ENCODE results near the gene USP40.
"Not testable (repeated sequence)": the region's sequence is repeated elsewhere in the genome, so short reads cannot be mapped to it uniquely, and the experiment has no call there.

The USP40 gene, protein sequence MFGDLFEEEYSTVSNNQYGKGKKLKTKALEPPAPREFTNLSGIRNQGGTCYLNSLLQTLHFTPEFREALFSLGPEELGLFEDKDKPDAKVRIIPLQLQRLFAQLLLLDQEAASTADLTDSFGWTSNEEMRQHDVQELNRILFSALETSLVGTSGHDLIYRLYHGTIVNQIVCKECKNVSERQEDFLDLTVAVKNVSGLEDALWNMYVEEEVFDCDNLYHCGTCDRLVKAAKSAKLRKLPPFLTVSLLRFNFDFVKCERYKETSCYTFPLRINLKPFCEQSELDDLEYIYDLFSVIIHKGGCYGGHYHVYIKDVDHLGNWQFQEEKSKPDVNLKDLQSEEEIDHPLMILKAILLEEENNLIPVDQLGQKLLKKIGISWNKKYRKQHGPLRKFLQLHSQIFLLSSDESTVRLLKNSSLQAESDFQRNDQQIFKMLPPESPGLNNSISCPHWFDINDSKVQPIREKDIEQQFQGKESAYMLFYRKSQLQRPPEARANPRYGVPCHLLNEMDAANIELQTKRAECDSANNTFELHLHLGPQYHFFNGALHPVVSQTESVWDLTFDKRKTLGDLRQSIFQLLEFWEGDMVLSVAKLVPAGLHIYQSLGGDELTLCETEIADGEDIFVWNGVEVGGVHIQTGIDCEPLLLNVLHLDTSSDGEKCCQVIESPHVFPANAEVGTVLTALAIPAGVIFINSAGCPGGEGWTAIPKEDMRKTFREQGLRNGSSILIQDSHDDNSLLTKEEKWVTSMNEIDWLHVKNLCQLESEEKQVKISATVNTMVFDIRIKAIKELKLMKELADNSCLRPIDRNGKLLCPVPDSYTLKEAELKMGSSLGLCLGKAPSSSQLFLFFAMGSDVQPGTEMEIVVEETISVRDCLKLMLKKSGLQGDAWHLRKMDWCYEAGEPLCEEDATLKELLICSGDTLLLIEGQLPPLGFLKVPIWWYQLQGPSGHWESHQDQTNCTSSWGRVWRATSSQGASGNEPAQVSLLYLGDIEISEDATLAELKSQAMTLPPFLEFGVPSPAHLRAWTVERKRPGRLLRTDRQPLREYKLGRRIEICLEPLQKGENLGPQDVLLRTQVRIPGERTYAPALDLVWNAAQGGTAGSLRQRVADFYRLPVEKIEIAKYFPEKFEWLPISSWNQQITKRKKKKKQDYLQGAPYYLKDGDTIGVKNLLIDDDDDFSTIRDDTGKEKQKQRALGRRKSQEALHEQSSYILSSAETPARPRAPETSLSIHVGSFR

DNA sequence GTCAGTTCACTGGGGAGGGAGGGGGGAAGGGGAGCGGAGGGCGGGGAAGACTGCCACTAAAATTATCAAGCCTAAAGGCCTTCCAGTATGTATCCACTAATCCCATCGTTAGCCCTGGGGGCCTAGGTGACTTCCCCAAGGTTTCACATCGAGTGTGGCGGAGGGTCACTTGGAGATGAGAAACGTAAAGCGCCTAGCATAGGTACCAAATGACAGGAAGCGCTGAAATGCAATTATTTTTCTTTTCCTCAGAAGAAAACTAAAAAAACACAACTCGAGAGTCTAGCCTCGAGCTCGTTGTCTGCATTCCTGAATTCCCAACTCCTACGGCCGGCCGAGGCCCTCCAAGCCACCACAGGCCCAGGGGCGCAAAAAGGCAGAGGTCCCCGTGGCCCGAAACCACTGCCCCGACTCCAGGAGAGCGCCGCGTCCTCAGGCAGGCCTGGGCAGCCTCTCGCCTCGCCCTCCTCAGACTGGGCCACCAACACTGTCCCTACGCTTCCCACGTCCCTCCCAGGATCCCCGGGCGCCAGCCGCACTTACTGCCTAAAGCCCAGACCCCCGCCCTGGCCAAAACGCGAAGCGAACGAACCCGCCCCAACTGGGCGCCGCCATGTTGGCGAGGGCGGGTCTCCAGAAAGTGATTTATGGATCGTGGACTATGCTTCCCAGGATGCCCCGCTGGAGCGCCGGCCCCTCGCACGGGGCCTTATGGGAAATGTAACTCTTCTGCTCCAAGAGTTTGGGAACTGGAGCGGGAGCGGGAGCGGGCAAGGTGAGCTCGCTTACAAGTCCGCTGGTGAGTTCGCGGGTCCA lies at the start of gene USP40:
Gene USP40, minus strand, starts transcription at position 642 of the 816 bp plus-strand sequence. CDS start 1,228 bp downstream, outside the sequence.
- peak in 1 of 2 donors; percentile 13 for DNase-seq (ENCODE audit: low read depth in 2 of 2)

DNA sequence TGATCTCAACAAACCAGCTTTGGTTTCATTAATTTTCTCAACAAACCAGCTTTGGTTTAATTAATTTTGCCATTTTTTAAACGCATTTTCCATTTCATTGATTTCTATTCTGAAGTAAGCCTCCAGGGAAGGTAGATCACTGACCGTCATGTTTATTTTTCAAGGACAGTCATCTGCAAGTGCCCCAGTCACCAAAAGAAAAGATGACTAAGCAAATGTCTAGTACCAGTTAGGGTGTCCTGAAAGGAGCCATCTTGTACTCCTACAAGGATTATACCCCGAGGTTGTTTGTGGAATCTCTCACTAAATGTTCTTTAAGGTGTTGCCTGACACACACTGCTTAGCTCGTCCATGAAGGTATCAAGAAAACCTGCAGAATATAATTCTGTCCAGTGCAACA lies 44.7 kb upstream of the USP40 start:
- DNase-seq (ENCODE audit: low read depth in 2 of 2), result no peak

DNA sequence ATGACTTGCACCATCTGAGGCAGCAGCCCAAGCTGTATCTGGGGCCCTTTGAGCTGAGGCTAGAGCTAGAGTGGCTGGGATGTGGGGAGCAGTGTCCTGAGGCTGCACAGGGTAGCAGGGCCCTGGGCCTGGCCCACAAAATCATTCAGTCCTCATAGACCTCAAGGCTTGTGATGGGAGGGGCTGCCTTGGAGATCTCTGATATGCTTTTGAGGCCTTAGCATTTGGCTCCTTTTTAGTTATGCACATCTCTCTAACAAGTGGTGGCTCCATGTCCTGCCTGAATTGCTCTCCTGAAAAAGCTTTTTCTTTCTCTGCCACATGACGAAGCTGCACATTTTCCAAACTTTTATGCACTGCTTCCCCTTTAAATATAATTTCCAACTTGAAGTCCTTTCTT lies 39.1 kb upstream of the USP40 start:
- DNase-seq (ENCODE audit: low read depth in 2 of 2), result no peak

DNA sequence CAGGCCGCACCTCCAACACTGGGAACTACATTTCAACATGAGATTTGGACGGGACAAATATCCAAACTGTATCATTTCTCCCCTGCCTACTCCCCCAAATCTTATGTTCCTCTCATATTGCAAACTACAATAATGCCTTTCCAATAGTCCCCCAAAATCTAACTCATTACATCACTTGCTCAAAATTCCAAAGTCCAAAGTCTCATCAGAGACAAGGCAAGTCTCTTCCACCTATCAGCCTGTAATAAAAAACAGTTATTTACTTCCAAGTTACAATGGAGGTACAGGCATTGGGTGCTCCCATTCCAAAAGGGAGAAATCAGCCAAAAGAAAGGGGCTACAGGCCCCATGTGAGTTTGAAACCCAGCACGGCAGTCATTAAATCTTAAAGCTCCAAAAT lies 38.2 kb upstream of the USP40 start:
- no peak for DNase-seq (ENCODE audit: low read depth in 2 of 2)

DNA sequence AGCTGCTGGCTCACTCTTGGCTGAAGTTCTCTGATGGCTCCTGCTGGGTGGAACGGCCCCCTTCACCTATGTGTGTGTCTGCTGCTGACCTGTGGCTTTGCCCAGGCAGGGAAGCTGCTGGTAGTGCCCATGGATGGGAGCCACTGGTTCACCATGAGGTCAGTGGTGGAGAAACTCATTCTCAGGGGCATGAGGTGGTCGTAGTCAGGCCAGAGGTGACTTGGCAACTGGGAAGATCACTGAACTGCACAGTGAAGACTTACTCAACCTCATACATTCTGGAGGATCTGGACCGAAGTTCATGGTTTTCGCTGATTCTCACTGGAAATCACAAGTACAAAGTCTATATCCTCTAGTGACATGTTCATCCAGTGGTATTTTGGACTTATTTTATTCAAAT lies 36.9 kb upstream of the USP40 start:
- no peak for DNase-seq (ENCODE audit: low read depth in 2 of 2)

DNA sequence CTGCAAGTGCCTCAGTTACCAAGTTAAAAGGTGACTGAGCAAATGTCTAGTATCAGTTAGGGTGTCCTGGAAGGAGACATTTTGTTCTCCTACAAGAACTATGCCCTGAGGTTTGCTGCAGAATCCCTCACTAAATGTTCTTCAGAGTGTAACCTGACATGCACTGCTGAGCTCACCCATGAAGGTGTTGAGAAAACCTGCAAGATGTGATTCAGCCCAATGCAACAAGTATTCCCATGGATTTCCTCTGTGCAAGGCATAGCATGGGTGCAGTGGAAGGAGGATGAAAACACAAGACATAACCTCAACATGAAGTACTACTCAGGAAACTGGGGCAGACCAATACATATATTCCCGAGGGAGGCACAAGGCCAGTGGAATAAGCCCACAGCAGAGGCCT lies 35.5 kb upstream of the USP40 start:
- DNase-seq (ENCODE audit: low read depth in 2 of 2), result no peak

DNA sequence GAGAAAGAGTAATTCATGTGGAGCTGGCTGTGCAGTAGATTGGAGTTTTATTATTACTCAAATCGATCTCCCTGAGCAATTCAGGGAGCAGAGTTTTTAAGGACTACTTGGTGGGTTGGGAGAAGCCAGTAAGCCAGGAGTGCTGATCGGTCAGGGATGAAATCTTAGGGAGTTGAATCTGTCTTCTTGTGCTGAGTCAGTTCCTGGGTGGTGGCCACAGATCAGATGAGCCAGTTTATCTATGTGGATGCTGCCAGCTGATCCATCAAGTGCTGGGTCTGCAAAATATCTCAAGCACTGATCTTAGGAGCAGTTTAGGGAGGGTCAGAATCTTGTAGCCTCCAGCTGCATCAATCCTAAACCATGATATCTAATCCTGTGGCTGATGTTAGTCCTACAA lies 33.8 kb upstream of the USP40 start:
- no peak for DNase-seq (ENCODE audit: low read depth in 2 of 2)

DNA sequence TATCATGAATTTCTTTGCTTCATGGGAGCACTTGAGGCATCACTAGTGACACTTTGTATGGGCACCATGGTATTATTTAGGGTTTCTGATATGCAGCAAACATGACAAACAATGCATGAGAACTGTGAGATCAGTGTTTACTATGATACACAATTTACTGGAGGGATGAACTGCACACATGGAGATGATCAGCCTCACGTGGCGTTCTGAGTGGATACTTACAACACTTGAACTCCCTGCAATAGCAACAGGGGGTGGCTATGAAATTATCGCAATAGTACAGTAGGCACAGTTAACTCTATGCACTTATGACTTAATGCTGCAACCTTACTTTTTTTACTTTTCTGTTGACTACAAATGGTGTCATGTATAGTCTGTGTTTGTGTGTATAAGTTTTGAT lies 32.4 kb upstream of the USP40 start:
- DNase-seq (ENCODE audit: low read depth in 2 of 2), result no peak

DNA sequence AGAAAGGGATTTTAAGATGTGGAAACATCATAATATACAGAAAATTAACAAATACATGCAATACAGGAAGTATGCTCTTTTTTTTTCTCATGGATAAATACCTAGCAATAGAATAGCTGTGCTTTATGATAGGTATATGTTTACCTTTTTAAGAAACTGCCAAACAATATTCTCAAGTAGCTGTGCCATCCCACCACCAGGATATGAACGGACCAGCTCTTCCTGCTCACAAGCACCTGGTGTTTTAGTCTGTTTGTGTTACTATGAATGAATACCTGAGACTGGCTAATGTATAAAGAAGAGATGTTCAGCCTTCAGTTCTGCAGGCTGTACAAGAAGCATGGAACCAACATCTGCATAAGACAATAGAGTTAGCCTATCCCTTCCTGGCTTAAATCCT lies 30.9 kb upstream of the USP40 start:
- DNase-seq (ENCODE audit: low read depth in 2 of 2), result no peak

DNA sequence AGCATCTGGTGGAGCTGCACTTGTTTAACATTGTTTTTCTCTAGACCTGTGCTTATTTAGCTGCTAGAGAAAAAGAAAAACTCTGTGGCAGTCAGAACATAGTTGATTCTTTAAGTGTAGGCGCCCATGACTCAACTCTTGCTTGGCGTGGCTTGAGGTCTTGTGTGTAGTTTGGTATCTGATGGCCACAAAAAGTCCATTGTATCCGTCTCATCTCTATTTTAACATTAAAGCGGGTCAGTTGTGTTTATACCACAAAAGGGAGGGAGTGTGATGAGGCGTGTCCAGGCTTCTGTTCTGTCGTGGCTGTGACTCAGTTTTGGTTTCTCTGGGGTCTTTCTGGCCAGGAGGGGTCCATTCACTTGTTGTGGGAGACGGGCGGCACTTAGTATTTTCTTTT lies 26.6 kb upstream of the USP40 start:
- no peak for DNase-seq (ENCODE audit: low read depth in 2 of 2)

DNA sequence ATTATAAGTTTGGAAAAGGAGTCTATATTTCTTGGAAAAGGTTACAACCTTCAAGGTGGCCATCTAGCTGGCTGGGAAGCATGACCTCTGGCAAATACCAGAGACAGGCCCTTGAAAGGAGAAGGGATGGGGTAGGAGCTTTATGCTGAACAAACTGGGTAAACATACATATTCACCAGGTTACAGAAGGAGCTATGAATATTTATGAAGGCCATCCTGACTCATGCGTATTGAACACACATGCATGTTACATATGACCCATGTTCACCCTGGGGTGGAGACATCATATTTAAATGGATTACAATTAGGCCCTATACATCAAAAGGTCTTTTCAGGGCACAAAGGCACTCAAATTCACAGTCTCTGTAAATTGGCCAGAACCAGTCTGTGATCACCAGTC lies 26.1 kb upstream of the USP40 start:
- not testable (repeated sequence) for DNase-seq (ENCODE audit: low read depth in 2 of 2)

DNA sequence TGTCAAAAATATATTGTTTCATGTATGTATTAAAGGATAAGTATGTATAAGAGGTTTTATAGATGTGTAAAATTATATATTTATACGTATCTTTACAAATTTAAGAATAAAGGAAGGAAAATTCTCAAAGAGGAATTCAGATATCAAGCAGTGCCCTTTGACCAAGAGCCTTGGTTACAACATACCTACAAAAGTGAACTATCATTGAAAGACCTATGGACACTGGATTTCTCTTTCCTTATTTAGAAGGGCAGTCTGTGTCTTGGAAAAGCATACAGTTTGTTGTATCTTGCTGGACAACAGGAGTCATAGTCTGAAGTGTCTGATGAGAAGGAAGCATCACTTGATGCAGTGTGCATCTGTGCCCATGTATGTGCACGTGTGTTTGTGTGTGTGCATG lies 21.8 kb upstream of the USP40 start:
- DNase-seq (ENCODE audit: low read depth in 2 of 2), result no peak

DNA sequence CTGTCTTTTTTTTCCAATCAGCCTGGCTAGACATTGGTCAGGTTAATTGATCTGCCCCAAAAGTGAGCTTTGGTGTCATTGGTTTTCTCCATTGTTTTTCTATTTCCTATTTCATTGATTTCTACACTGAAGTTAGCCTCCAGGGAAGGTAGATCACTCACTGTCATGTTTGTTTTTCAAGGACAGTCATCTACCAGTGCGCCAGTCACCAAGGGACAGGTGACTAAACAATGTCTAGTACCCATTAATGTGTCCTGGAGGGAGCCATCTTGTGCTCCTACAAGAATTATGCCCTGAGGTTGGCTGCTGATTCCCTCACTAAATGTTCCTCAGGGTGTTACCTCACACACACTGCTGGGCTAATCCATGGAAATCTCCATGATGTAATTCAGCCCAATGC lies 17.6 kb upstream of the USP40 start:
- no peak for DNase-seq (ENCODE audit: low read depth in 2 of 2)

DNA sequence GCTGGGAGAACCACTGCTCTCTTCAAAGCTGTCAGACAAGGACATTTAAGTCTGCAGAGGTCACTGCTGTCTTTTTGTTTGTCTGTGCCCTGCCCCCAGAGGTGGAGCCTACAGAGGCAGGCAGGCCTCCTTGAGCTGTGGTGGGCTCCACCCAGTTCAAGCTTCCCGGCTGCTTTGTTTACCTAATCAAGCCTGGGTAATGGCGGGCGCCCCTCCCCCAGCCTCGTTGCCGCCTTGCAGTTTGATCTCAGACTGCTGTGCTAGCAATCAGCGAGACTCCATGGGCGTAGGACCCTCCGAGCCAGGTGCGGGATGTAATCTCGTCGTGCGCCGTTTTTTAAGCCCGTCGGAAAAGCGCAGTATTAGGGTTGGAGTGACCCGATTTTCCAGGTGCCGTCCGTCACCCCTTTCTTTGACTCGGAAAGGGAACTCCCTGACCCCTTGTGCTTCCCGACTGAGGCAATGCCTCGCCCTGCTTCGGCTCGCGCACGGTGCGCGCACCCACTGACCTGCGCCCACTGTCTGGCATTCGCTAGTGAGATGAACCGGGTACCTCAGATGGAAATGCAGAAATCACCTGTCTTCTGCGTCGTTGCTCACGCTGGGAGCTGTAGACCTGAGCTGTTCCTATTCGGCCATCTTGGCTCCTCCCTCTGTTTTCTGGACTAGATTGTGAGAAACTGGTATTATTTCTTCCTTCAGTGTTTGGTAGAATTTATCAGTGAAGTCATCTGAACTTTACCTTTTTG lies 16.8 kb upstream of the USP40 start:
- DNase-seq (ENCODE audit: low read depth in 2 of 2), result not testable (repeated sequence)

DNA sequence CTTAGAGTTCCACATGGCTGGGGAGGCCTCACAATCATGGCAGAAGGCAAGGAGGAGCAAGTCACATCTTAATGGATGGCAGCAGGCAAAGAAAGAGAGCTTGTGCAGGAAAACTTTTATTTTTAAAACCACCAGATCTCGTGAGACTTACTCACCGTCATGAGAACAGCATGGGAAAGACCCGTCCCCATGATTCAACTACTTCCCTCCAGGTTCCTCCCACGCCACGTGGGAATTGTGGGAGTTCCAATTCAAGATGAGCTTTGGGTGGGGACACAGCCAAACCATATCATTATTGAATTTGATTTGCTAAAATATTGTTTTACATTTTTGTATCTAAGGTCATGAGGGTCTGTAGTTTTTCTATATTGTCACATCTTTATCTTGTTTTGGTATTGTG lies 10.8 kb upstream of the USP40 start:
- not testable (repeated sequence) for DNase-seq (ENCODE audit: low read depth in 2 of 2)

DNA sequence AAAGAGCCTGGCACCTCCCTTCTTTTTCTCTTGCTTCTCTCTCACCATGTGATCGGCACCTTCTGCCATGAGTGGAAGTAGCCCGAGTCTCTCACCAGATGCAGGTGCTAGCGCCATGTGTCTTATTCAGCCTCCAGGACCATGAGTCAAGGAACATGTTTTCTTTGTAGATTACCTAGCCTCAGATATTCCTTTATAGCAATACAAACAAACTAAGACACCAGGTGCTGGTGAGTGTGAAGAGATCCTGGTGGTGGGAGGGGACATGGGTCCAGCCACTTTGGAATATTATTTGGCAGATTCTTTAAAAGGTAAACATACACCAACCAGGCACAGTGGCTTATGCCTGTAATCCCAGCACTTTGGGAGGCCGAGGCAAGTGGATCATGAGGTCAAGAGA lies 5.9 kb upstream of the USP40 start:
- no peak for DNase-seq (ENCODE audit: low read depth in 2 of 2)

DNA sequence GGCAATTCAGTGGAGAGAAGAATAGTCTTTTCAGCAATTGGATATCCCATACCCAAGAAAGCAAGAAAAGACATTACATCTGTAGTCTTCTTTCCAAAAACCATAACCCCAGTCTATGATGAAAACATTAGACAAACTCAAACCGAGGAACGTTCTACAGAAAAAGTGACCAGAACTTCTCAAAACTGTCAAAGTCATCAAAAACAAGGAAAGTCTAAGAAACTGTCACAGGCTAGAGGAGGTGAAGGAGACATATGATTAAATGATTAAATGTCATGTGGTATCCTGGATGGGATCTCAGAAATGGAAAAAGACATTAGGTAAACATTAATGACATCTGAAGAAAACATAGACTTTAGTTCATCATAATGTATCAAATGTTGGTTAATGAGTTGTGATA lies 4.9 kb upstream of the USP40 start:
- no peak for DNase-seq (ENCODE audit: low read depth in 2 of 2)

DNA sequence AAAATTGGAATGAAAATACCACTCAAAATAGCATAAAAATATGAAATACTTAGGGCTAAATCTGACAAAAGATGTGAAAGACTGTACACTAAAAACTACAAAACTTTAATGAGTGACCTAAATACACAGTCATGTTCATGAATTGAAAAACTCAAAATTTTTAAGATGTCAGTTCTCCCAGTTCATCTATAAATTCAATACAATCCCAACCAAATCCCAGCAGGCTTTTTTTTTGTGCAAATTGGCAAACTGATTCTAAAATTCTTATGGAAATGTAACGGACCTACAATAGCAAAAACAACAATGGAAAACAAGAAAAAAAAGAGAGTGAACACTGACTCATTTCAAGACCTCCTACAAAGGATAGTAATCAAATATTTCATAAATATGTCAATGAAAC lies 4.4 kb upstream of the USP40 start:
- no peak for DNase-seq (ENCODE audit: low read depth in 2 of 2)

DNA sequence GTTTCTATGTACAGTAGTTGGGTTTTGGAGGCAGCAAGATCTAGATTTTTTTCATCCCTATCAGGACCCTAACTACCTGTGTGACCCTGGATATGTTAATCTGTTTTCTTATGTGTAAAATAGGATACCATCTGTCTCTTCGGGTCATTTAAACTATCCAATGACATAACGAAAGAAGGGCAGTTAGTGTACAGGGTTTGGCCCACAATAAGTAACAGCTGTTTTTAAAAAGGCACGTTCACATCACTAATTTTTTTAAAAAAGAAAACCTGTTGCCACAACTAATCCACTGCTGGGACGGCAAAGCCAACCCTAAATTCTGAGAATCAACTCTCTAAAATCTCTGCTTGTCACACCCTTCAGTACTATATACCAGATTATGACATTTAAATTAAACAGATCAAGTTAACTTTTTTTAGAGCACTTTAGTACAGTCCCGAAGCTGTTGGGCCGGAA lies 869 bp downstream of the USP40 start:
- no peak for DNase-seq (ENCODE audit: low read depth in 2 of 2)

DNA sequence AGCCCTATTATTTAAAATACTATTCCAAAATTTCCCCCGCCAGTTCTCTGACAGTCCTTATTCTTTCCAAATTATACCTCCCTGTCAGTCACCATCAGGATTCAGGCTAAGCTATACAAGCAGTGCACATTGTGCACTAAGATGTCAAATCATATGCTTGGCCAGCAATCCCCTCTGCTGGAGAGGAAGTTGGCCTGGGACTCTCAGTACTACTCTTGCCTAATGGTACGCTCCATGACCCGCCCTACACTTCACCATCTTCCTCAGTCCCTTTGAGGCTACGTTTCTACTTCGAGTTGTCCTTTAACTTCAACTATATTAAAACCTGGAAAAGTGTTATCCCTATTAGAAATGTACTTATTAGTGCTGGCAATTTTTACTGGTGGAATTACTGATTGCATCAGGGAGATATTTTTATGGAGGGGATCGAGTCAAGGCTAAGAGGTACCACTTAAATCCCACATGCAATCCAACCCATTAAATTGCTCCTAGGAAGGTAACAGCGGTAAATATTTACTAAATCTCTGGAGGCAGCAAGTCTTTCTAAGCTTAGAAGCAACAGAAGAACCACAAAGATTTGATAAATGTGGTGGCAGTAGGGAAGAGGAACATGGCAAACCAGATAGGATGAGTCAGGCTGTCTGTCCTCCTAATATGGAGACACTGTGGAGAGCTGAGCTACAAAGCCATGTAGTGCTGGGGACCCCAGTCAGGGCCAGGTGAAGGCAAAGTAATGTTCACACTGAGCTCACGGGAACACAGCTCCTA lies 2.7 kb downstream of the USP40 start:
- no peak for DNase-seq (ENCODE audit: low read depth in 2 of 2)
